ENCODE measurements around the gene ADSS1. TPM values are rescaled to one million over a fixed set of nuclear protein-coding genes. Genes with fewer than 3 reads are reported as not detected.

The ADSS1 gene
- total RNA-seq, 1 donor from 2014 or later = 3.7 TPM

DNA sequence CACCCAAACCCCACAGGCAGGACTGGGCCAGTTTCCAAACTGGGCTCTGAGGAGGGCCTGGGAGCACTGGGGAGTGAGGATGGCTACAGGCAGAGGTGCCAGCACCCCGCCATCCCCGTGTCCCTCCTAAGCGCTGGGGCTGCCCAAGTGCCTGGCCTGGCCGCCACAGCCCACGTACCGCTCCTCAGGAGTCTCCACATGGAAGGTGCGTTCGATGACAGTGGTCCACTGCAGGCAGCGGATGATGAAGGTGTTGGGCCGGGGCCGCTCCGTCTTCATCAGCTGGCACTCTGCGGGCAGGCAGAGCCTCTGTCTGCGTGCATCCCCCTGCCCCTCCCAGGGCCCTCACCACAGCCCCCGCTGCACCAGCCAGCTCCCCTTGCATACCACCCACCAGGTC is 52.5 kb downstream of the ADSS1 start:
- Mint-ChIP-seq H3K36me3 (ENCODE audit: unreplicated experiment) (peaks cover 17% of the 10 kb centered on the region), H3K27me3 (ENCODE audit: unreplicated experiment) (no peaks in the 10 kb centered on the region), H3K4me3 (ENCODE audit: unreplicated experiment) (no peak overlapping the region), H3K4me1 (ENCODE audit: unreplicated experiment) (no peaks in the 10 kb centered on the region), H3K9me3 (ENCODE audit: unreplicated experiment) (no peaks in the 10 kb centered on the region), H3K27ac (ENCODE audit: unreplicated experiment) (no peak overlapping the region)
- no peak for DNase-seq (ENCODE audit: extremely low spot score, unreplicated experiment)
- TF ChIP-seq CTCF (IDR thresholded peaks at IDR 0.05) = no peak

DNA sequence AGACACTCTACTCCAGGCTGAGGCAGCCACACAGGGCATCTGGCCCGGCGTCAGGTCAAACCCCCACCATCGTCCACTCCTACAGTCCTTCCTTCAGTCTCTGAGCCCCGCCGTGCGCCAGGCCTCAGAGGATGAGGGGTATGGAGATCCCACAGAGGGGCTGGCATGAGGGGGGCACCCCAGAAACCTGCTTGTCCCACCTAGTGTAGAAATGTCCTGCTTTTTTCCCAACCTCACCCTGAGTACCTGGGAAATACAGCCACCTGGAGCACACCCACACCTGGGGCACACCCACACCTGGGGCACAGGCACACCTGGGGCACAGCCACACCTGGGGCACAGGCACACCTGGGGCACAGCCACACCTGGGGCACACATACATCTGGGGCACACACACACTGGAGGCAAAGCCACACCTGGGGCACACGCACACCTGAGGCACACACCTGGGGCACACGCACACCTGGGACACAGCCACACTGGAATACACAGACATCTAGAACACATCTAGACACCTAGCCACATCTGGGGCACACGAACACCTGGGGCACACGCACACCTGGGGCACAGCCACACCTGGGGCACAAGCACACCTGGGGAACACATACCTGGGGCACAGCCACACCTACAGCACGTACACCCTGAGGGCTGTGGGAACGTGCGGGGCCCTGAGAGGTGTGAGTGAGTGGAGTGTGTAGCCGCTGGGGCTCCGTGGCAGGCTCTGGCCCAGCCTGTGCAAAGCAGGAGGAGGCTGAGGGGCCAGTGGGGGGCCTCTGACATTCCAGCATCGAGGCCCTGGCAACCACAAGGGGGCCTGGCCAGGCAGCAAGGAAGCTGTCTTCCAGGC is 53.2 kb downstream of the ADSS1 start:
- Mint-ChIP-seq H3K36me3 (ENCODE audit: unreplicated experiment) (peaks cover 10% of the 10 kb centered on the region), H3K9me3 (ENCODE audit: unreplicated experiment) (no peaks in the 10 kb centered on the region), H3K4me1 (ENCODE audit: unreplicated experiment) (no peaks in the 10 kb centered on the region), H3K27ac (ENCODE audit: unreplicated experiment) (no peak overlapping the region), H3K27me3 (ENCODE audit: unreplicated experiment) (no peaks in the 10 kb centered on the region), H3K4me3 (ENCODE audit: unreplicated experiment) (no peak overlapping the region)
- TF ChIP-seq CTCF (IDR thresholded peaks at IDR 0.05) = no peak
- no peak for DNase-seq (ENCODE audit: extremely low spot score, unreplicated experiment)

DNA sequence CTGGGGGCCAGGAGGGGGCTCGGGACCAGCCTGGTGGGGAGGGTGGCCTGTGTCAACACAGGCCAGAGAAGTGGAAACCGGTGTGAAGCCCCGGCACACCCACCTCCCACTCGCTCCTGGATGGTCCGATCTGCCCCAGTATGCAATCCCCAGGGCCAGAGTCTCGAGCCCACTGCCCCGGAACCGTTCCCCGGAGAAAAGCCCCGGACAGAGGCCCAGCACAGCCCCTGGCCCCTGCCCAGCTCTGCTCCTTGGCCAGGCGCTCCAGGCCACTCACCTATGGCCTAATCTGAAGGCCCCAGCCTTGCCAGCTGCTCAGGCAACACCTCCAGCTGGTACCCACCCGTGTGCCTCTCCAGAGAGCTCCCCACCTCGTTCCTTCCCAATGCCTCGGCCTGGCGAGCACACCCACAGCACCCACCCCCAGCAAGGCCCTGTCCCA is 53.8 kb downstream of the ADSS1 start:
- H3K27ac Mint-ChIP-seq (ENCODE audit: unreplicated experiment) = no peak overlapping the region

GRCh38 chr14:104778694-104779331 is 54.8 kb downstream of the ADSS1 start:
- DNase-seq (ENCODE audit: extremely low spot score, unreplicated experiment) = no peak

More for the DNA sequence above, 53.8 kb downstream of the ADSS1 start:
- Mint-ChIP-seq H3K9me3 (ENCODE audit: unreplicated experiment) (no peaks in the 10 kb centered on the region), H3K27me3 (ENCODE audit: unreplicated experiment) (no peaks in the 10 kb centered on the region), H3K4me1 (ENCODE audit: unreplicated experiment) (no peaks in the 10 kb centered on the region), H3K4me3 (ENCODE audit: unreplicated experiment) (no peak overlapping the region), H3K36me3 (ENCODE audit: unreplicated experiment) (peaks cover 5% of the 10 kb centered on the region)
- no peak for TF ChIP-seq CTCF (IDR thresholded peaks at IDR 0.05)
- DNase-seq (ENCODE audit: extremely low spot score, unreplicated experiment) = no peak

More at GRCh38 chr14:104778694-104779331, 54.8 kb downstream of the ADSS1 start:
- no peak overlapping the region for H3K4me3 Mint-ChIP-seq (ENCODE audit: unreplicated experiment)
- no peaks in the 10 kb centered on the region for H3K27me3 Mint-ChIP-seq (ENCODE audit: unreplicated experiment)
- H3K27ac Mint-ChIP-seq (ENCODE audit: unreplicated experiment) = no peak overlapping the region
- no peak for TF ChIP-seq CTCF (IDR thresholded peaks at IDR 0.05)
- H3K9me3 Mint-ChIP-seq (ENCODE audit: unreplicated experiment) = no peaks in the 10 kb centered on the region
- peaks cover 2% of the 10 kb centered on the region for H3K4me1 Mint-ChIP-seq (ENCODE audit: unreplicated experiment)
- peaks cover 3% of the 10 kb centered on the region for H3K36me3 Mint-ChIP-seq (ENCODE audit: unreplicated experiment)

Measured in osteocyte (in vitro differentiated cells).